Natural killer cell (primary cell): Measurements from ENCODE around the gene TNXB. TPM values are rescaled to one million over a fixed set of nuclear protein-coding genes. Genes with fewer than 3 reads are reported as not detected.

ENCODE experiments used
- ATAC-seq, 3 donors: fragments of 150-1000 bp in 2 of 3; fragments of 200-7000 bp in 1 of 3; cut with Tn5 transposase; 1 replicate in 1 of 3; 2 replicates in 2 of 3; pipeline ENCODE4 v1.10.0; 2021; ENCODE audit warnings: mild to moderate bottlenecking in 2 of 3, moderate library complexity in 2 of 3
- DNase-seq, 2 donors: peaks; one replicate each; pipeline versions ENCODE4 v3.0.0 to v3.0.0-alpha.2; 2013 to 2021; ENCODE audit warnings: mixed read lengths in 1 of 2
- H3K27ac ChIP-seq: one replicate; pipeline ENCODE4 v1.5.1; 2013; ENCODE audit warnings: mild to moderate bottlenecking, low read length
- H3K27me3 ChIP-seq: one replicate; pipeline ENCODE4 v1.6.1; 2013; ENCODE audit warnings: low read length; ENCODE audit not compliant: control insufficient read depth, insufficient read depth
- H3K36me3 ChIP-seq: one replicate; pipeline ENCODE4 v1.6.1; 2013; ENCODE audit warnings: low read length; ENCODE audit not compliant: control insufficient read depth, insufficient read depth
- H3K4me1 ChIP-seq: one replicate; pipeline ENCODE4 v1.6.1; 2013; ENCODE audit warnings: low read length; ENCODE audit not compliant: control insufficient read depth, insufficient read depth
- H3K4me3 ChIP-seq: one replicate; pipeline ENCODE4 v1.5.1; 2013; ENCODE audit warnings: low read length
- H3K9me3 ChIP-seq: one replicate; pipeline ENCODE4 v1.6.1; 2013; ENCODE audit warnings: low read length; ENCODE audit not compliant: control insufficient read depth, insufficient read depth
- H3K27ac Mint-ChIP-seq, 2 donors: one replicate each; pipeline ENCODE4 v1.8.0; 2022; ENCODE audit warnings: mild to moderate bottlenecking in 2 of 2, mixed read lengths in 2 of 2, moderate library complexity in 1 of 2
- H3K27me3 Mint-ChIP-seq, 2 donors: one replicate each; pipeline ENCODE4 v1.8.0; 2022; ENCODE audit warnings: low read depth in 2 of 2, mixed read lengths in 2 of 2
- H3K36me3 Mint-ChIP-seq: one replicate; pipeline ENCODE4 v1.8.0; 2022; ENCODE audit warnings: mixed read lengths
- H3K4me1 Mint-ChIP-seq, 2 donors: one replicate each; pipeline ENCODE4 v1.8.0; 2022; ENCODE audit warnings: mixed read lengths in 2 of 2
- H3K4me3 Mint-ChIP-seq: one replicate; pipeline ENCODE4 v1.8.0; 2022; ENCODE audit warnings: mild to moderate bottlenecking, moderate library complexity, mixed read lengths
- H3K9me3 Mint-ChIP-seq, 2 donors: one replicate each; pipeline ENCODE4 v1.8.0; 2022; ENCODE audit warnings: mixed read lengths in 2 of 2
- CTCF ChIP-seq: fragments of 200-600 bp; IDR thresholded peaks from one replicate; pipeline ENCODE4 v1.8.0; 2022; ENCODE audit warnings: antibody characterized with exemption
- WGBS: methylation state at CpG from one replicate; pipeline ENCODE4 v1.1.7; 2013; ENCODE audit warnings: missing lambda C conversion rate; ENCODE audit not compliant: insufficient coverage; 5-methylcytosine and 5-hydroxymethylcytosine counted together
- intact Hi-C: fragments of 100-400 bp; cut with micrococcal nuclease; formaldehyde crosslinking; loops from one replicate; pipeline ENCODE4 v1.14.2; 2022
- total RNA-seq, 4 donors: library from RNA; stranded (reverse); fragments of 120-200 nt in 1 of 4; gene quantifications; one replicate each; pipeline versions ENCODE4 v1.2.3 to v1.2.4, GENCODE V29; 2013 to 2022

Gene TNXB
- total RNA-seq, 3 donors from 2014 or later (not counting 1 experiment from before 2014, with no cell fraction given) = 11.7 to 15.2 (median 13.5) TPM

GRCh38 chr6:32127717-32128592 lies 18.8 kb upstream of the TNXB start, which contains the start of gene ATF6B:
Gene ATF6B, minus strand, starts transcription at chr6:32128246. Its CDS starts 39 bp downstream, at chr6:32128207.
- no peak for TF ChIP-seq CTCF
- Histone ChIP-seq H3K36me3 (peaks cover 18% of the 10 kb centered on the region), H3K27ac (peak within 1 kb of the TSS; percentile 85), H3K27me3 (no peaks in the 10 kb centered on the region), H3K9me3 (no peaks in the 10 kb centered on the region), H3K4me1 (peaks cover 37% of the 10 kb centered on the region), H3K4me3 (peak within 1 kb of the TSS; percentile 98)
- DNase-seq (peak; percentile 91 to 100), ATAC-seq (peak; percentile 92 to 99 (median 96))
- Mint-ChIP-seq H3K9me3 (no peaks in the 10 kb centered on the region), H3K4me3 (peak within 1 kb of the TSS; percentile 94), H3K4me1 (peaks cover 51 to 56% of the 10 kb centered on the region in 2 donors), H3K36me3 (peaks cover 7% of the 10 kb centered on the region), H3K27ac (peak within 1 kb of the TSS; percentile 93 to 98), H3K27me3 (no peaks in the 10 kb centered on the region)
- WGBS = under 1% methylated on average over 44 of the region's 44 CpGs
- intact Hi-C loops = loop anchor here (1.0 kb wide), 1 partner anchor 67 kb away; no protein-coding TSS in a partner anchor

- no peak for TF ChIP-seq CTCF
- peaks cover 51 to 56% of the 10 kb centered on the region in 2 donors for H3K4me1 Mint-ChIP-seq
Measured at GRCh38 chr6:32127409-32127716, 18.2 kb upstream of the TNXB start.

GRCh38 chr6:32126880-32127279 lies 17.7 kb upstream of the TNXB start:
- no peak for ATAC-seq
- no peaks in the 10 kb centered on the region for H3K27me3 ChIP-seq
- H3K27ac ChIP-seq = no peak overlapping the region
- TF ChIP-seq CTCF = no peak
- peak overlapping the region; percentile 93 to 98 for H3K27ac Mint-ChIP-seq
- no peaks in the 10 kb centered on the region for H3K9me3 ChIP-seq
- no peak overlapping the region for H3K4me3 ChIP-seq
- no peaks in the 10 kb centered on the region for H3K9me3 Mint-ChIP-seq
- no peak for DNase-seq
- H3K4me1 ChIP-seq = peaks cover 37% of the 10 kb centered on the region
- intact Hi-C loops = no loop called here
- H3K4me1 Mint-ChIP-seq = peaks cover 51 to 60% of the 10 kb centered on the region in 2 donors
- 79% methylated on average over 7 of the region's 8 CpGs for WGBS
- H3K4me3 Mint-ChIP-seq = peak overlapping the region; percentile 94
- H3K36me3 Mint-ChIP-seq = peaks cover 7% of the 10 kb centered on the region
- peaks cover 22% of the 10 kb centered on the region for H3K36me3 ChIP-seq
- H3K27me3 Mint-ChIP-seq = no peaks in the 10 kb centered on the region

More at GRCh38 chr6:32127409-32127716, 18.2 kb upstream of the TNXB start:
- intact Hi-C loops = no loop called here
- H3K4me3 ChIP-seq = peak overlapping the region; percentile 98
- Mint-ChIP-seq H3K9me3 (no peaks in the 10 kb centered on the region), H3K36me3 (peaks cover 7% of the 10 kb centered on the region), H3K27ac (peak overlapping the region; percentile 93 to 98), H3K27me3 (no peaks in the 10 kb centered on the region), H3K4me3 (peak overlapping the region; percentile 94)
- DNase-seq (no peak), ATAC-seq (no peak)
- 13% methylated on average over 9 of the region's 9 CpGs for WGBS
- peaks cover 37% of the 10 kb centered on the region for H3K4me1 ChIP-seq
- no peaks in the 10 kb centered on the region for H3K9me3 ChIP-seq
- peaks cover 18% of the 10 kb centered on the region for H3K36me3 ChIP-seq
- peak overlapping the region; percentile 85 for H3K27ac ChIP-seq
- H3K27me3 ChIP-seq = no peaks in the 10 kb centered on the region
